BLaER1 treated with 17β-estradiol and CSF1 and Interleukin-3, amounts not matched to agents 10 nM and 100 nM (cell line): ENCODE measurements around the gene PNPLA6.

Experiments used
- H3K27ac ChIP-seq, 11 experiments: shearing (Covaris generic); formaldehyde crosslinking; 2 replicates each; pipeline ENCODE4 v1.8.1; 2022
- H3K27me3 ChIP-seq, 11 experiments: shearing (Covaris generic); formaldehyde crosslinking; 2 replicates each; pipeline ENCODE4 v1.8.1; 2022
- H3K36me3 ChIP-seq, 11 experiments: shearing (Covaris generic); formaldehyde crosslinking; 2 replicates each; pipeline ENCODE4 v1.8.1; 2022
- H3K4me1 ChIP-seq, 10 experiments: shearing (Covaris generic); formaldehyde crosslinking; 2 replicates each; pipeline ENCODE4 v1.8.1; 2022
- H3K4me2 ChIP-seq, 11 experiments: shearing (Covaris generic); formaldehyde crosslinking; 2 replicates each; pipeline ENCODE4 v1.8.1; 2022
- H3K4me3 ChIP-seq, 10 experiments: shearing (Covaris generic); formaldehyde crosslinking; 2 replicates each; pipeline ENCODE4 v1.8.1; 2022
- H3K9ac ChIP-seq, 11 experiments: shearing (Covaris generic); formaldehyde crosslinking; 2 replicates each; pipeline ENCODE4 v1.8.1; 2022
- H3K9me3 ChIP-seq, 11 experiments: shearing (Covaris generic); formaldehyde crosslinking; replicated peaks in 1 of 11; 2 replicates each; pipeline ENCODE4 v1.8.1; 2022
- H4K20me1 ChIP-seq, 11 experiments: shearing (Covaris generic); formaldehyde crosslinking; 2 replicates each; pipeline ENCODE4 v1.8.1; 2022
- Cebpa-rat ChIP-seq, 11 experiments: shearing (Covaris generic); IDR thresholded peaks; 2 replicates each; pipeline ENCODE4 v1.8.1; 2022

Gene PNPLA6

DNA sequence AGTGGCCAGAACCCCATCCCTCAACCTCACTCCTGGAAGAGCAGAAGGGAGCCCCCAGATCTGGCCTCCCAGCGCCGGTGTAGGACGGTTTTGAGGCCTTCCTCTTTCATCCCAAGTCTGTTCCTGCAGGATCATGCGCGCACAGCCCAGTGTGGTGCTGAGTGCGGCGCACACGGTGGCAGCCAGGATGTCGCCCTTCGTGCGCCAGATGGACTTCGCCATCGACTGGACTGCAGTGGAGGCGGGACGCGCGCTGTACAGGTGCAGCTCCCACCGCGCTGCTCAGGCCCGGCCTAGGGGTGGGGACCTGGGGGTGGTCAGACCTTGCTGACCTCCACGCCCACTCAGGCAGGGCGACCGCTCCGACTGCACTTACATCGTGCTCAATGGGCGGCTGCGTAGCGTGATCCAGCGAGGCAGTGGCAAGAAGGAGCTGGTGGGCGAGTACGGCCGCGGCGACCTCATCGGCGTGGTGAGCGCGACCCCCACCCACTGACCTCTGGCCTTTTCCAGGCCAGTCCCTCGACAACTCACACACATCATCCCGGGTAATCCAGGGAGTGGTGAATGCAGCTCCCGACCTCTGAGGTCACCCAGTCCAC lies 14.8 kb downstream of the PNPLA6 start:
- no peak overlapping the region for H3K4me2 ChIP-seq
- H3K4me1 ChIP-seq: peaks cover 7 to 23% (median 14%) of the 10 kb centered on the region in 10 experiments
- no peak for TF ChIP-seq Cebpa-rat (IDR thresholded peaks at IDR 0.05)
- H3K4me3 ChIP-seq: no peak overlapping the region
- H3K9me3 ChIP-seq: peaks cover 0 to 8% (median 0%) of the 10 kb centered on the region in 11 experiments; a peak in 5 of 22 replicates
- peaks cover 9 to 60% (median 41%) of the 10 kb centered on the region in 11 experiments for H3K36me3 ChIP-seq
- no peak overlapping the region for H3K9ac ChIP-seq
- H3K27ac ChIP-seq: no peak overlapping the region
- H3K27me3 ChIP-seq: no peaks in the 10 kb centered on the region
- 0 out of 22 replicates have a peak, but pooled peaks cover 0 to 3% (median 0%) of the 10 kb centered on the region in 11 experiments for H4K20me1 ChIP-seq

DNA sequence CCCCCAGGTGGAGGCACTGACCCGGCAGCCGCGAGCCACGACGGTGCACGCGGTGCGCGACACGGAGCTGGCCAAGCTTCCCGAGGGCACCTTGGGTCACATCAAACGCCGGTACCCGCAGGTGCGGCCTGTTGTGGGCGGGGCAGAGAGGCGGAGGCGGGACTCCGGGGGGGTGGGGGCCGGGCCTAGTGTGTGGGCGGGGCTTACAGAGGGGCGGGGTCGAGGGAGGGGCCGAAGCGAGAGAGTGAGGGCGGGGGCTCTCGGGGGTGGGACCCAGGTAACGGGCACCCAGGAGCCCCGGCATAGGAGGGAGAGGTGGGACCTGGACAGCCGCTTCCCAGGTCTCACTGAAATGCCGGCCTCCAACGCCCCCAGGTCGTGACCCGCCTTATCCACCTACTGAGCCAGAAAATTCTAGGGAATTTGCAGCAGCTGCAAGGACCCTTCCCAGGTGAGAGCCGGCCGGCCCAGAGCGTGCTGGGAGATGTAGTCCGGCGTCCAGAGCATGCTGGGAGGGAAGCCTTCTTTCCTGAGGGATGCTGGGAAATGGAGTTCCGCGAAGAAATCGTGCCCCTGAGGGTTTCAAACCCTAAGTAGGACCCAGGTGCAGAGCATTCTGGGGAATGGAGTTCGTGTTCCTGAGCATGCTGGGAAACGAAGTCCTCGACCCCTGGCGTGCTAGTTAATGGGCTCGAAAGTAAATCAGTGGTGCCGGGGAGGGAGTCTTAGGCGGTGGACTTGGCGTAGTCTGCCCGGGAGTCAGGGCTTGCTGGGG lies 15.7 kb downstream of the PNPLA6 start:
- peaks cover 15 to 69% (median 47%) of the 10 kb centered on the region in 11 experiments for H3K36me3 ChIP-seq
- H3K27ac ChIP-seq: no peak overlapping the region
- H4K20me1 ChIP-seq: 0 out of 22 replicates have a peak, but pooled peaks cover 0 to 3% (median 0%) of the 10 kb centered on the region in 11 experiments
- no peak overlapping the region for H3K9ac ChIP-seq
- TF ChIP-seq Cebpa-rat (IDR thresholded peaks at IDR 0.05): no peak
- no peaks in the 10 kb centered on the region for H3K27me3 ChIP-seq
- H3K4me1 ChIP-seq: peaks cover 0 to 14% (median 5%) of the 10 kb centered on the region in 10 experiments; a peak in 11 of 20 replicates
- H3K4me3 ChIP-seq: no peak overlapping the region
- H3K9me3 ChIP-seq: peaks cover 0 to 8% (median 0%) of the 10 kb centered on the region in 11 experiments; a peak in 5 of 22 replicates
- no peak overlapping the region for H3K4me2 ChIP-seq

DNA sequence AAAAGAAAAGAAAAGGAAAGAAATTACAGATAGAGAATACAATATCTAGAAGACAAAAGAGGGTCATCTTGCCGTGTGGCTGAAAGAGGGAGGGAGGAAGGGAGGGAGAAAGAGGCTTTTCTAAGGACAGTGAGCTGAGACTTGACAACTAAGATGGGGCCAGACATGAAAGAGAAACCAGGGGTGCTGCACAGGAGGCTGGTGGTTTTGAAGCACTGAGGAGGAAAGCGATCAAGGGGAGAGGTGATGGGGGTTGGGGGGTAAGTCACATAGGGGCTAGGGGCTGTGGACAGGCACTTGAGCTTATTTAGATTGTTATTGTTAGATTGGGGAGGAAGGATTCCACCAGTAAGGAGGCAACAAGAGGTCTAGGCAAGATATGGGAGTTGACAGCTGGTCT lies 17.3 kb downstream of the PNPLA6 start:
- Histone ChIP-seq H3K4me3 (no peak overlapping the region), H3K27ac (no peak overlapping the region), H3K9ac (no peak overlapping the region)

DNA sequence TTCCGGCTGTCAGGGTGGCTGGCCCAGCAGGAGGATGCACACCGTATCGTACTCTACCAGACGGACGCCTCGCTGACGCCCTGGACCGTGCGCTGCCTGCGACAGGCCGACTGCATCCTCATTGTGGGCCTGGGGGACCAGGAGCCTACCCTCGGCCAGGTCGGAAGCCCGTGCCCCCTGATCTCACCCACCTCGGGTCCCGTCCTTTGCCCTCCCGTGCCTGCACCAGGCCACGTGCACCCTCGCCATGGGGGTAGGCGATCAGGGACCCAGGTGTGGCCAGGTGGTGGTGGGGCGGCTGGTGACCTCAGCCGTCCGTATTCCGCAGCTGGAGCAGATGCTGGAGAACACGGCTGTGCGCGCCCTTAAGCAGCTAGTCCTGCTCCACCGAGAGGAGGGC lies 19.0 kb downstream of the PNPLA6 start:
- Histone ChIP-seq H3K4me3 (no peak overlapping the region), H3K27me3 (no peaks in the 10 kb centered on the region), H3K9ac (no peak overlapping the region), H4K20me1 (peaks cover 0 to 11% (median 0%) of the 10 kb centered on the region in 11 experiments; a peak in 3 of 22 replicates), H3K36me3 (peaks cover 38 to 93% (median 72%) of the 10 kb centered on the region in 11 experiments), H3K9me3 (peaks cover 0 to 8% (median 0%) of the 10 kb centered on the region in 11 experiments; a peak in 5 of 22 replicates), H3K27ac (no peak overlapping the region), H3K4me2 (no peak overlapping the region), H3K4me1 (peaks cover 0 to 4% (median 0%) of the 10 kb centered on the region in 10 experiments; a peak in 1 of 20 replicates)
- TF ChIP-seq Cebpa-rat (IDR thresholded peaks at IDR 0.05): no peak

More for the DNA sequence above, 17.3 kb downstream of the PNPLA6 start:
- Histone ChIP-seq H4K20me1 (0 out of 22 replicates have a peak, but pooled peaks cover 0 to 3% (median 0%) of the 10 kb centered on the region in 11 experiments), H3K9me3 (peaks cover 0 to 8% (median 0%) of the 10 kb centered on the region in 11 experiments; a peak in 5 of 22 replicates), H3K27me3 (no peaks in the 10 kb centered on the region), H3K4me2 (no peak overlapping the region), H3K36me3 (peaks cover 25 to 77% (median 56%) of the 10 kb centered on the region in 11 experiments), H3K4me1 (no peaks in the 10 kb centered on the region)
- TF ChIP-seq Cebpa-rat (IDR thresholded peaks at IDR 0.05): no peak

DNA sequence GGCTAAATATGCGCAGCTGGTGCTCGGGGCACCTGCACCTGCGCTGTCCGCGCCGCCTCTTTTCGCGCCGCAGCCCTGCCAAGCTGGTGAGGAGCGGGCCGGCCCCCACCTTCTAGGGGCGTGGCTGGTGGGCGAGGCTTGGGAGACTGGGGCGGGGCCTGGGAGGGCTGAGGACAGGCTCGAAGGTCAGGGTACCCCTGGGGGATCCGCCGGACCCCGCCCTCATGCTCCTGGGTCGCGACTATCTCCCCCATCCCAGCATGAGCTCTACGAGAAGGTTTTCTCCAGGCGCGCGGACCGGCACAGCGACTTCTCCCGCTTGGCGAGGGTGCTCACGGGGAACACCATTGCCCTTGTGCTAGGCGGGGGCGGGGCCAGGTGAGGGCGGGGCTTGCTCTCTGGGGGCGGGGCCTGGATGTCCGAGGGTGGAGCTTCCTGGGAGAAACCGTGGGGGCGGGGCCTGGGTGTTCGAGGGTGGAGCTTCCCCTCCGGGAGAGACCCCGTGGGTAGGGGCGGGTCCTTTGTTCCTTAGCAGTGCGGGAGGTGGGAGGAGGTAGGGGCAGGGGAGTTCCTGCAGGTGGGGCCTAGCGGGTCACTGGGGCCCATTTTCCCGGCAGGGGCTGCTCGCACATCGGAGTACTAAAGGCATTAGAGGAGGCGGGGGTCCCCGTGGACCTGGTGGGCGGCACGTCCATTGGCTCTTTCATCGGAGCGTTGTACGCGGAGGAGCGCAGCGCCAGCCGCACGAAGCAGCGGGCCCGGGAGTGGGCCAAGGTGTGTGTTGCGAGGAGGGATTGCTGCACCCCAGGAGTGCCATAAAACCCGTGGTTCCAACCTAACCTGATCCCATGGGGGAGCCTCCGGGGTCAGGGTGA lies 19.7 kb downstream of the PNPLA6 start:
- Histone ChIP-seq H3K9me3 (peaks cover 0 to 11% (median 3%) of the 10 kb centered on the region in 11 experiments; a peak in 12 of 22 replicates), H3K4me2 (no peak overlapping the region), H3K36me3 (peaks cover 40 to 93% (median 71%) of the 10 kb centered on the region in 11 experiments), H3K27ac (no peak overlapping the region), H3K27me3 (no peaks in the 10 kb centered on the region), H4K20me1 (peaks cover 0 to 15% (median 0%) of the 10 kb centered on the region in 11 experiments; a peak in 4 of 22 replicates), H3K4me3 (no peak overlapping the region), H3K4me1 (peaks cover 0 to 7% (median 0%) of the 10 kb centered on the region in 10 experiments; a peak in 1 of 20 replicates), H3K9ac (no peak overlapping the region)
- TF ChIP-seq Cebpa-rat (IDR thresholded peaks at IDR 0.05): no peak

DNA sequence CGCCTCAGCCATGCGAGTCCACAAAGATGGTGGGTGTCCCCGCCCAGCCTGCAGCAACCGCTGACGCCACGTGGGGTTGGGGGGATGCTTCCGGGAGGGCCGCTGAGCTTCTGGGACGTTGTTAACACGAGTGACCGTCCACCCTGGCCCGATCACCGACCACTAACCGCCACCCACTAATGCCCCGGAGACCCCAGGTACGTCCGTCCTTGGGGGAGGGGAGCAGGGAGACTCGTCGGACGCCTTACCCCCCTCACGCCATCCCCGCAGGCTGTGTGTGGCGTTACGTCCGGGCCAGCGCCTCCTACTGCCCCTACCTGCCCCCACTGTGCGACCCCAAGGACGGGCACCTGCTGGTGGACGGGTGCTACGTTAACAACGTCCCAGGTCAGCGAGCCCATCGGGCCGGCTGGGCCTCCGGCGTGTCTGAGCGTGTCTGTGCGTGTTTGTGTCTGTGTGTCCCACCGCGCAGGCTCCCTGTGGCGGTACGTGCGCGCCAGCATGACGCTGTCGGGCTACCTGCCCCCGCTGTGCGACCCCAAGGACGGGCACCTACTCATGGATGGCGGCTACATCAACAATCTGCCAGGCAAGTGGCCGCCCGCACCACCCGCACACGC lies 21.3 kb downstream of the PNPLA6 start:
- Histone ChIP-seq H3K36me3 (peaks cover 43 to 92% (median 71%) of the 10 kb centered on the region in 11 experiments), H3K9me3 (peaks cover 0 to 15% (median 7%) of the 10 kb centered on the region in 11 experiments; a peak in 12 of 22 replicates), H4K20me1 (peaks cover 0 to 24% (median 0%) of the 10 kb centered on the region in 11 experiments; a peak in 5 of 22 replicates), H3K9ac (no peak overlapping the region), H3K4me3 (no peak overlapping the region), H3K4me1 (peaks cover 0 to 7% (median 0%) of the 10 kb centered on the region in 10 experiments; a peak in 1 of 20 replicates), H3K27me3 (no peaks in the 10 kb centered on the region), H3K27ac (no peak overlapping the region), H3K4me2 (no peak overlapping the region)
- no peak for TF ChIP-seq Cebpa-rat (IDR thresholded peaks at IDR 0.05)

DNA sequence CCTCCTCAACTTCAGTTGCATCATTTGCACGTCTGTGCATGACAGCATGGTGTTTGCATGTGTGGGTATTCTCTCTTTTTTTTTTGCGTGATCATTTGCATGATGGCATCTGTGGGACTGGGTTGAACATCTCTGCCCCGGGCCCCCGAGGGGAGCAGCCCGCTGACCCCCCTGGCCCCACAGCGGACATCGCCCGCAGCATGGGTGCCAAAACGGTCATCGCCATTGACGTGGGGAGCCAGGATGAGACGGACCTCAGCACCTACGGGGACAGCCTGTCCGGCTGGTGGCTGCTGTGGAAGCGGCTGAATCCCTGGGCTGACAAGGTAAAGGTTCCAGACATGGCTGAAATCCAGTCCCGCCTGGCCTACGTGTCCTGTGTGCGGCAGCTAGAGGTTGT lies 23.1 kb downstream of the PNPLA6 start:
- H3K36me3 ChIP-seq: peaks cover 43 to 79% (median 67%) of the 10 kb centered on the region in 11 experiments

DNA sequence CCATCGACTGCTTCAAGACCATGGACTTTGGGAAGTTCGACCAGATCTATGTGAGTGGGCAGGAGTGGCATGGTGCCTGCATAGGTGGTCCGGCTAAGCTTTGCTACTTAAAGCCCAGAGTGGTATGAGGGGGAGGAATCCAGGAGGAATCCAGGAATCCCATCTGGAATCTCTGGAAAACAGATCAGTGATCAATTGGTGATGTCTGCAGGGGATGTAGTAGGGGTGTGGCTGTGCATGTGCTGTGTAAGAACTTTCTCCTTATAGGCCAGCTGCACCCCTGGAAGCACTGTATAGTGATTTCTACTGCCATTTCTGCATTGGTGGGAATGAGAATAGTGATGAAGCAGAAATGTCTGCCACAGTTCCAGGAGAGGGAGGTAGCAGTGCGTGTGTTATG lies 23.6 kb downstream of the PNPLA6 start:
- Histone ChIP-seq H3K4me2 (no peak overlapping the region), H3K27ac (no peak overlapping the region), H3K27me3 (no peaks in the 10 kb centered on the region), H4K20me1 (peaks cover 0 to 29% (median 0%) of the 10 kb centered on the region in 11 experiments; a peak in 5 of 22 replicates), H3K9me3 (peaks cover 0 to 15% (median 7%) of the 10 kb centered on the region in 11 experiments; a peak in 12 of 22 replicates), H3K4me3 (no peak overlapping the region), H3K4me1 (peaks cover 0 to 7% (median 0%) of the 10 kb centered on the region in 10 experiments; a peak in 1 of 20 replicates), H3K9ac (no peak overlapping the region), H3K36me3 (peaks cover 43 to 76% (median 67%) of the 10 kb centered on the region in 11 experiments)
- no peak for TF ChIP-seq Cebpa-rat (IDR thresholded peaks at IDR 0.05)

More for the DNA sequence above, 23.1 kb downstream of the PNPLA6 start:
- no peak for TF ChIP-seq Cebpa-rat (IDR thresholded peaks at IDR 0.05)
- peaks cover 0 to 15% (median 7%) of the 10 kb centered on the region in 11 experiments; a peak in 12 of 22 replicates for H3K9me3 ChIP-seq
- peaks cover 0 to 7% (median 0%) of the 10 kb centered on the region in 10 experiments; a peak in 1 of 20 replicates for H3K4me1 ChIP-seq
- peaks cover 0 to 29% (median 0%) of the 10 kb centered on the region in 11 experiments; a peak in 5 of 22 replicates for H4K20me1 ChIP-seq
- H3K27me3 ChIP-seq: no peaks in the 10 kb centered on the region
- no peak overlapping the region for H3K4me2 ChIP-seq
- H3K4me3 ChIP-seq: no peak overlapping the region
- no peak overlapping the region for H3K9ac ChIP-seq
- H3K27ac ChIP-seq: no peak overlapping the region
